ENCODE measurements around the gene AP1S3.

The AP1S3 gene

GRCh38 chr2:223859070-223859469, 21.7 kb upstream of the AP1S3 start:
- Histone ChIP-seq H3K27me3 (replicated peaks; ENCODE audit: control insufficient read depth, insufficient read depth, low read length) (no peaks in the 10 kb centered on the region), H3K36me3 (ENCODE audit: control insufficient read depth, insufficient read depth, low read length) (no peaks in the 10 kb centered on the region), H3K4me3 (replicated peaks; ENCODE audit: low read depth, low read length) (no peak overlapping the region)
- TF ChIP-seq CTCF (IDR thresholded peaks at IDR 0.05; ENCODE audit: insufficient read depth, low read length, poor library complexity, severe bottlenecking) = no peak
- DNase-seq (ENCODE audit: extremely low read depth, insufficient read length) = no peak

GRCh38 chr2:223856584-223856983, 19.2 kb upstream of the AP1S3 start:
- Histone ChIP-seq H3K4me3 (replicated peaks; ENCODE audit: low read depth, low read length) (no peak overlapping the region), H3K27me3 (replicated peaks; ENCODE audit: control insufficient read depth, insufficient read depth, low read length) (no peaks in the 10 kb centered on the region), H3K36me3 (ENCODE audit: control insufficient read depth, insufficient read depth, low read length) (peaks cover 3% of the 10 kb centered on the region)
- no peak for TF ChIP-seq CTCF (IDR thresholded peaks at IDR 0.05; ENCODE audit: insufficient read depth, low read length, poor library complexity, severe bottlenecking)
- peak; percentile 34 for DNase-seq (ENCODE audit: extremely low read depth, insufficient read length)

- DNase-seq (ENCODE audit: extremely low read depth, insufficient read length) = no peak
- TF ChIP-seq CTCF (IDR thresholded peaks at IDR 0.05; ENCODE audit: insufficient read depth, low read length, poor library complexity, severe bottlenecking) = no peak
- Histone ChIP-seq H3K4me3 (replicated peaks; ENCODE audit: low read depth, low read length) (no peak overlapping the region), H3K27me3 (replicated peaks; ENCODE audit: control insufficient read depth, insufficient read depth, low read length) (no peaks in the 10 kb centered on the region), H3K36me3 (ENCODE audit: control insufficient read depth, insufficient read depth, low read length) (peaks cover 3% of the 10 kb centered on the region)
Observed at GRCh38 chr2:223856021-223856420, 18.6 kb upstream of the AP1S3 start.

GRCh38 chr2:223855426-223855825, 18.0 kb upstream of the AP1S3 start:
- Histone ChIP-seq H3K27me3 (replicated peaks; ENCODE audit: control insufficient read depth, insufficient read depth, low read length) (no peaks in the 10 kb centered on the region), H3K36me3 (ENCODE audit: control insufficient read depth, insufficient read depth, low read length) (peaks cover 3% of the 10 kb centered on the region), H3K4me3 (replicated peaks; ENCODE audit: low read depth, low read length) (no peak overlapping the region)
- TF ChIP-seq CTCF (IDR thresholded peaks at IDR 0.05; ENCODE audit: insufficient read depth, low read length, poor library complexity, severe bottlenecking) = no peak
- DNase-seq (ENCODE audit: extremely low read depth, insufficient read length) = no peak

GRCh38 chr2:223854741-223855140, 17.4 kb upstream of the AP1S3 start:
- Histone ChIP-seq H3K36me3 (ENCODE audit: control insufficient read depth, insufficient read depth, low read length) (peaks cover 3% of the 10 kb centered on the region), H3K4me3 (replicated peaks; ENCODE audit: low read depth, low read length) (no peak overlapping the region), H3K27me3 (replicated peaks; ENCODE audit: control insufficient read depth, insufficient read depth, low read length) (no peaks in the 10 kb centered on the region)
- TF ChIP-seq CTCF (IDR thresholded peaks at IDR 0.05; ENCODE audit: insufficient read depth, low read length, poor library complexity, severe bottlenecking) = no peak
- DNase-seq (ENCODE audit: extremely low read depth, insufficient read length) = no peak

- DNase-seq (ENCODE audit: extremely low read depth, insufficient read length) = no peak
- Histone ChIP-seq H3K36me3 (ENCODE audit: control insufficient read depth, insufficient read depth, low read length) (peaks cover 3% of the 10 kb centered on the region), H3K27me3 (replicated peaks; ENCODE audit: control insufficient read depth, insufficient read depth, low read length) (no peaks in the 10 kb centered on the region), H3K4me3 (replicated peaks; ENCODE audit: low read depth, low read length) (no peak overlapping the region)
- no peak for TF ChIP-seq CTCF (IDR thresholded peaks at IDR 0.05; ENCODE audit: insufficient read depth, low read length, poor library complexity, severe bottlenecking)
Observed at GRCh38 chr2:223853425-223853837, 16.0 kb upstream of the AP1S3 start.
